H1 (cell line): ENCODE measurements around the gene CPED1.

Experiments used
- ATF2 ChIP-seq: IDR thresholded peaks from 2 replicates; pipeline ENCODE4 v1.6.1; 2012; ENCODE audit warnings: low read length, inconsistent platforms
- ATF3 ChIP-seq: IDR thresholded peaks from 2 replicates; pipeline ENCODE4 v1.6.1; 2011; ENCODE audit warnings: low read depth, mild to moderate bottlenecking, low read length; ENCODE audit not compliant: insufficient read depth
- EP300 ChIP-seq, 2 experiments: IDR thresholded peaks; 1 replicate in 1 of 2; 2 replicates in 1 of 2; pipeline ENCODE4 v1.6.1; 2011 to 2012; ENCODE audit warnings: low read depth in 2 of 2, low read length in 2 of 2, mild to moderate bottlenecking in 2 of 2, borderline replicate concordance in 1 of 2, inconsistent platforms in 1 of 2, moderate library complexity in 1 of 2
- EZH2 ChIP-seq: fragments of 200-600 bp; sonication (generic); IDR thresholded peaks from 2 replicates; pipeline ENCODE4 v1.7.1; 2012; ENCODE audit warnings: low read depth, mild to moderate bottlenecking, moderate library complexity, low read length, inconsistent platforms; ENCODE audit not compliant: severe bottlenecking
- JUN ChIP-seq: IDR thresholded peaks from 2 replicates; pipeline ENCODE4 v1.6.1; 2011; ENCODE audit warnings: low read depth, mild to moderate bottlenecking, improper control_type of control experiment, low read length
- JUND ChIP-seq: IDR thresholded peaks from 2 replicates; pipeline ENCODE4 v1.6.1; 2011; ENCODE audit warnings: mild to moderate bottlenecking, improper control_type of control experiment, low read length
- POLR2AphosphoS5 ChIP-seq: IDR thresholded peaks from 2 replicates; pipeline ENCODE4 v1.6.1; 2011; ENCODE audit warnings: low read depth, low read length
- RAD21 ChIP-seq, 2 experiments: IDR thresholded peaks in 1 of 2; conservative IDR thresholded peaks in 1 of 2; 2 replicates each; pipeline ENCODE4 v1.6.1; 2011; ENCODE audit warnings: low read depth in 2 of 2, low read length in 2 of 2, improper control_type of control experiment in 1 of 2, inconsistent platforms in 1 of 2, mild to moderate bottlenecking in 1 of 2, moderate library complexity in 1 of 2
- SP1 ChIP-seq: IDR thresholded peaks from 2 replicates; pipeline ENCODE4 v1.6.1; 2011; ENCODE audit warnings: low read depth, low read length
- ZNF274 ChIP-seq: IDR thresholded peaks from 2 replicates; pipeline ENCODE4 v1.7.0; 2012; ENCODE audit warnings: low read length, borderline replicate concordance; ENCODE audit errors: extremely low read depth
- TF ChIP-seq, protein P1 (sequence below), 3 experiments: IDR thresholded peaks; 1 replicate in 2 of 3; 2 replicates in 1 of 3; pipeline versions ENCODE4 v1.5.1 to v1.6.1; 2011; ENCODE audit warnings: low read length in 3 of 3, mild to moderate bottlenecking in 3 of 3, inconsistent platforms in 2 of 3, low read depth in 1 of 3, moderate library complexity in 1 of 3; ENCODE audit not compliant: insufficient read depth in 1 of 3; ENCODE audit errors: control extremely low read depth in 1 of 3

DNA sequence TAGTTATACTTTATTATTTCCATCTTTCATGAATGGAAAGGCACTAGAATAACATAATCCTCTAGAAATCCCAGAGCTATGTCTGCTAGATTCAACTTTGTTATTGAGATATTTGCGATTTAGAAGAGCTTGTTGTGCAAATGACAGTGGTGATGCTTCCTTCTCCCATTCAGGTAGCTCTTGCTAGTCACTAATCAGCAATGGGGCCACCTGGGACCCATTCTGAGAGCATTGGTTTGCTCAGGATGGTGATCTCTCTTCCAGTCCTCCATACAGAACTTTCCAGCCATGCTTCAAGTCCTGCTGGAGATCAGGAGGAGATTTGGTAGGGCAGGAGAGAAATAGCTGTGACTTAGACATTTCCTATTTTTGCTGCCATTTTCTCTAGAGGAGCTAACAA lies 274.5 kb downstream of the CPED1 start:
- TF ChIP-seq, protein P1, sequence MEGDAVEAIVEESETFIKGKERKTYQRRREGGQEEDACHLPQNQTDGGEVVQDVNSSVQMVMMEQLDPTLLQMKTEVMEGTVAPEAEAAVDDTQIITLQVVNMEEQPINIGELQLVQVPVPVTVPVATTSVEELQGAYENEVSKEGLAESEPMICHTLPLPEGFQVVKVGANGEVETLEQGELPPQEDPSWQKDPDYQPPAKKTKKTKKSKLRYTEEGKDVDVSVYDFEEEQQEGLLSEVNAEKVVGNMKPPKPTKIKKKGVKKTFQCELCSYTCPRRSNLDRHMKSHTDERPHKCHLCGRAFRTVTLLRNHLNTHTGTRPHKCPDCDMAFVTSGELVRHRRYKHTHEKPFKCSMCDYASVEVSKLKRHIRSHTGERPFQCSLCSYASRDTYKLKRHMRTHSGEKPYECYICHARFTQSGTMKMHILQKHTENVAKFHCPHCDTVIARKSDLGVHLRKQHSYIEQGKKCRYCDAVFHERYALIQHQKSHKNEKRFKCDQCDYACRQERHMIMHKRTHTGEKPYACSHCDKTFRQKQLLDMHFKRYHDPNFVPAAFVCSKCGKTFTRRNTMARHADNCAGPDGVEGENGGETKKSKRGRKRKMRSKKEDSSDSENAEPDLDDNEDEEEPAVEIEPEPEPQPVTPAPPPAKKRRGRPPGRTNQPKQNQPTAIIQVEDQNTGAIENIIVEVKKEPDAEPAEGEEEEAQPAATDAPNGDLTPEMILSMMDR (IDR thresholded peaks at IDR 0.05; ENCODE audit: control extremely low read depth in 1 of 3, insufficient read depth in 1 of 3, low read depth in 1 of 3, low read length in 3 of 3): no peak
- TF ChIP-seq JUN (no peak), ATF2 (no peak), ZNF274 (no peak), JUND (no peak), SP1 (no peak), EZH2 (no peak), POLR2AphosphoS5 (no peak), EP300 (IDR thresholded peaks at IDR 0.05; ENCODE audit: borderline replicate concordance in 1 of 2, low read depth in 2 of 2, low read length in 2 of 2) (no peak), RAD21 (IDR thresholded peaks at IDR 0.05 in 1 of 2, conservative IDR thresholded peaks at IDR 0.05 in 1 of 2; ENCODE audit: low read depth in 2 of 2, low read length in 2 of 2) (no peak), ATF3 (no peak)
